ENCODE data around the gene PAK6. TPM values are rescaled to one million over a fixed set of nuclear protein-coding genes. Genes with fewer than 3 reads are reported as not detected.

Gene PAK6
- total and polyA plus RNA-seq, 9 of the 15 experiments (the other 6 are each of a cell fraction or from before 2014, with no cell fraction given): 0.03 to 0.74 (median 0.16) TPM; not detected in 2

GRCh38 chr15:40275523-40275922 lies 36.7 kb downstream of the PAK6 start:
- no peaks in the 10 kb centered on the region for H3K79me2 ChIP-seq (ENCODE audit: control insufficient read depth, insufficient read depth, low read length)
- intact Hi-C loops (cut with micrococcal nuclease) (no loop called here), in situ Hi-C loops (cut with MboI) (loop anchor here (5.0 kb wide), 1 partner anchor 37 kb away; no protein-coding TSS in a partner anchor)
- no peak overlapping the region for H3K4me3 ChIP-seq
- peaks cover 13 to 44% of the 10 kb centered on the region in 2 experiments for H3K4me1 ChIP-seq (replicated peaks in 1 of 2; ENCODE audit: control insufficient read depth in 2 of 2, insufficient read depth in 2 of 2, low read length in 2 of 2)
- CTCF ChIA-PET (ENCODE audit: low intra/inter-chr PET ratio): interaction anchor here (0.6 to 7.1 kb wide), 11 partner anchors 11 to 589 kb away, joined by 3 to 218 read pairs (median 10); no protein-coding TSS in a partner anchor
- H2AFZ ChIP-seq (ENCODE audit: low read depth, low read length): no peak overlapping the region
- no peaks in the 10 kb centered on the region for H3K9me3 ChIP-seq (replicated peaks; ENCODE audit: control insufficient read depth, insufficient read depth, low read depth, low read length)
- DNase-seq (ENCODE audit: extremely low read depth in 1 of 4, low spot score in 3 of 4): no peak
- POLR2A ChIA-PET: interaction anchor here (1.0 to 2.1 kb wide), 2 partner anchors 10 to 58 kb away, joined by 3 to 11 read pairs; no protein-coding TSS in a partner anchor
- H3K9me1 ChIP-seq (ENCODE audit: control insufficient read depth, insufficient read depth, low read length): no peaks in the 10 kb centered on the region
- H4K20me1 ChIP-seq (replicated peaks; ENCODE audit: control insufficient read depth, insufficient read depth, low read length): 0 out of 2 replicates have a peak, but pooled peaks cover 3% of the 10 kb centered on the region
- BruUV-seq (replicated peaks): no TSS peak
- H3K27me3 ChIP-seq (ENCODE audit: control insufficient read depth in 2 of 2, insufficient read depth in 2 of 2, low read length in 2 of 2): peaks cover 0 to 16% of the 10 kb centered on the region in 2 experiments; a peak in 2 of 5 replicates
- no peak for ATAC-seq
- 32% methylated on average over 5 of the region's 5 CpGs for WGBS (ENCODE audit: insufficient coverage, low coverage, missing lambda C conversion rate)
- no peak for FAIRE-seq
- H3K4me2 ChIP-seq (ENCODE audit: insufficient read depth, low read length): no peak overlapping the region
- no peaks in the 10 kb centered on the region for H3K36me3 ChIP-seq (ENCODE audit: control insufficient read depth, insufficient read depth, low read length)
- peak overlapping the region in 1 of 2 experiments; percentile 24; a peak in 1 of 4 replicates for H3K9ac ChIP-seq (ENCODE audit: insufficient read depth in 1 of 2, low read depth in 2 of 2, low read length in 2 of 2)
- no peak overlapping the region for H3K27ac ChIP-seq (ENCODE audit: extremely low read depth, low read depth, low read length)
- TF ChIP-seq, protein P1, sequence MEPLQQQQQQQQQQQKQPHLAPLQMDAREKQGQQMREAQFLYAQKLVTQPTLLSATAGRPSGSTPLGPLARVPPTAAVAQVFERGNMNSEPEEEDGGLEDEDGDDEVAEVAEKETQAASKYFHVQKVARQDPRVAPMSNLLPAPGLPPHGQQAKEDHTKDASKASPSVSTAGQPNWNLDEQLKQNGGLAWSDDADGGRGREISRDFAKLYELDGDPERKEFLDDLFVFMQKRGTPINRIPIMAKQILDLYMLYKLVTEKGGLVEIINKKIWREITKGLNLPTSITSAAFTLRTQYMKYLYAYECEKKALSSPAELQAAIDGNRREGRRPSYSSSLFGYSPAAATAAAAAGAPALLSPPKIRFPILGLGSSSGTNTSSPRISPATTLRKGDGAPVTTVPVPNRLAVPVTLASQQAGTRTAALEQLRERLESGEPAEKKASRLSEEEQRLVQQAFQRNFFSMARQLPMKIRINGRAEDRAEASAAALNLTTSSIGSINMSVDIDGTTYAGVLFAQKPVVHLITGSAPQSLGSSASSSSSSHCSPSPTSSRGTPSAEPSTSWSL (CRISPR knock-in tag; IDR thresholded peaks at IDR 0.05; ENCODE audit: borderline replicate concordance): no peak
- TF ChIP-seq COPS2 (conservative IDR thresholded peaks at IDR 0.05) (no peak), GTF2A2 (tag; IDR thresholded peaks at IDR 0.05) (no peak), CBX1 (IDR thresholded peaks at IDR 0.05; ENCODE audit: low read depth) (0 out of 2 replicates have a peak, but pooled peaks have one; percentile 66), CTCF (IDR thresholded peaks at IDR 0.05 in 2 of 3, conservative IDR thresholded peaks at IDR 0.05 in 1 of 3; ENCODE audit: insufficient read depth in 2 of 3, low read depth in 1 of 3, low read length in 3 of 3) (no peak), NELFE (IDR thresholded peaks at IDR 0.05; ENCODE audit: insufficient read depth, insufficient read length) (no peak), RCOR1 (IDR thresholded peaks at IDR 0.05; ENCODE audit: borderline replicate concordance in 1 of 2, low read depth in 2 of 2, low read length in 2 of 2) (peak in 1 of 2 experiments; percentile 67; a peak in 1 of 4 replicates), ZHX1 (conservative IDR thresholded peaks at IDR 0.05; ENCODE audit: low read length) (no peak), IFI16 (CRISPR knock-in tag; IDR thresholded peaks at IDR 0.05) (no peak), ETV1 (tag; conservative IDR thresholded peaks at IDR 0.05; ENCODE audit: low read depth) (0 out of 2 replicates have a peak, but pooled peaks have one; percentile 20), IRF2 (CRISPR knock-in tag; IDR thresholded peaks at IDR 0.05) (no peak), ETV6 (IDR thresholded peaks at IDR 0.05; ENCODE audit: borderline replicate concordance in 1 of 2, low read depth in 2 of 2, low read length in 1 of 2) (no peak), ETV6 (CRISPR knock-in tag; IDR thresholded peaks at IDR 0.05; ENCODE audit: borderline replicate concordance) (no peak)
- TF ChIP-seq, protein P2, sequence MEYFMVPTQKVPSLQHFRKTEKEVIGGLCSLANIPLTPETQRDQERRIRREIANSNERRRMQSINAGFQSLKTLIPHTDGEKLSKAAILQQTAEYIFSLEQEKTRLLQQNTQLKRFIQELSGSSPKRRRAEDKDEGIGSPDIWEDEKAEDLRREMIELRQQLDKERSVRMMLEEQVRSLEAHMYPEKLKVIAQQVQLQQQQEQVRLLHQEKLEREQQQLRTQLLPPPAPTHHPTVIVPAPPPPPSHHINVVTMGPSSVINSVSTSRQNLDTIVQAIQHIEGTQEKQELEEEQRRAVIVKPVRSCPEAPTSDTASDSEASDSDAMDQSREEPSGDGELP (CRISPR knock-in tag; IDR thresholded peaks at IDR 0.05; ENCODE audit: borderline replicate concordance): no peak

Measured in K562 (cell line).